Spleen (tissue), 11 donors: ENCODE data around the gene IL17REL. TPM values are rescaled to one million over a fixed set of nuclear protein-coding genes. Genes with fewer than 3 reads are reported as not detected.

ENCODE experiments used
- DNase-seq: peaks from one replicate; pipeline ENCODE4 v3.0.0-alpha.2; 2020
- H3K27ac ChIP-seq, 8 donors: fragments of 200-600 bp; sonication (generic) in 7 of 8; 1 replicate in 4 of 8; 2 replicates in 4 of 8; pipeline versions ENCODE4 v1.5.0 to v1.8.0; 2016 to 2021; ENCODE audit warnings: inconsistent platforms in 4 of 8, mild to moderate bottlenecking in 4 of 8, moderate library complexity in 1 of 8
- H3K27me3 ChIP-seq, 7 donors: fragments of 200-600 bp; sonication (generic) in 6 of 7; replicated peaks in 1 of 7; 1 replicate in 4 of 7; 2 replicates in 3 of 7; pipeline versions ENCODE4 v1.5.0 to v1.8.0; 2016 to 2021; ENCODE audit warnings: inconsistent platforms in 3 of 7, mild to moderate bottlenecking in 1 of 7
- H3K36me3 ChIP-seq, 6 donors: fragments of 200-600 bp; sonication (generic) in 5 of 6; 1 replicate in 4 of 6; 2 replicates in 2 of 6; pipeline versions ENCODE4 v1.5.0 to v1.8.0; 2016 to 2021; ENCODE audit warnings: inconsistent platforms in 2 of 6
- H3K4me1 ChIP-seq, 6 donors: fragments of 200-600 bp; sonication (generic) in 5 of 6; 1 replicate in 3 of 6; 2 replicates in 3 of 6; pipeline versions ENCODE4 v1.5.0 to v1.8.0; 2016 to 2021; ENCODE audit warnings: inconsistent platforms in 3 of 6
- H3K4me3 ChIP-seq, 8 donors: fragments of 200-600 bp; sonication (generic) in 7 of 8; 1 replicate in 4 of 8; 2 replicates in 4 of 8; pipeline versions ENCODE4 v1.5.0 to v1.8.0; 2016 to 2021; ENCODE audit warnings: inconsistent platforms in 4 of 8, mild to moderate bottlenecking in 4 of 8, moderate library complexity in 2 of 8
- H3K9me3 ChIP-seq, 8 donors: fragments of 200-600 bp; sonication (generic) in 7 of 8; 1 replicate in 4 of 8; 2 replicates in 4 of 8; pipeline versions ENCODE4 v1.5.0 to v1.8.0; 2016 to 2021; ENCODE audit warnings: inconsistent platforms in 4 of 8
- CTCF ChIP-seq, 11 experiments: fragments of 200-600 bp in 7 of 11; fragments of 450-650 bp in 4 of 11; sonication (generic) in 4 of 11; IDR thresholded peaks in 8 of 11; conservative IDR thresholded peaks in 3 of 11; 1 replicate in 7 of 11; 2 replicates in 4 of 11; pipeline versions ENCODE4 v1.4.0 to v1.8.0; 2016 to 2021; ENCODE audit warnings: antibody characterized with exemption in 11 of 11, inconsistent platforms in 4 of 11, mild to moderate bottlenecking in 1 of 11
- POLR2A ChIP-seq, 3 donors: fragments of 450-650 bp; IDR thresholded peaks; one replicate each; pipeline ENCODE4 v1.5.1; 2017; ENCODE audit warnings: antibody characterized with exemption in 3 of 3, mild to moderate bottlenecking in 1 of 3
- POLR2AphosphoS5 ChIP-seq, 3 donors: sonication (generic); formaldehyde crosslinking; IDR thresholded peaks; one replicate each; pipeline ENCODE4 v1.5.1; 2017; ENCODE audit warnings: antibody characterized with exemption in 3 of 3
- WGBS, 5 donors: extraction: QIAGEN DNeasy Blood & Tissue Kit in 3 of 5; methylation state at CpG; one replicate each; pipeline versions ENCODE4 v1.1.5 to v1.1.7; 2013 to 2018; 5-methylcytosine and 5-hydroxymethylcytosine counted together
- intact Hi-C: fragments of 100-400 bp; cut with DNase I; formaldehyde crosslinking; loops from one replicate; pipeline ENCODE4 v1.15.0; 2023; ENCODE audit warnings: low total_unique reads
- polyA plus RNA-seq, 3 donors: library from polyadenylated mRNA; stranded (reverse); fragments of 200-250 nt; gene quantifications; one replicate each; pipeline ENCODE4 v1.2.1, GENCODE V29; 2013
- total RNA-seq, 7 donors: library from RNA; depleted of rRNA in 3 of 7; stranded (reverse); fragments of >200 nt in 3 of 7; fragmentation: NEBNext Ultra II Directional in 4 of 7; extraction: Animal tissue kit (Norgen Biotek cat#: 25700) in 4 of 7; gene quantifications; one replicate each; pipeline versions ENCODE4 v1.1.0 to v1.2.1, GENCODE V29; 2016 to 2021
- donor health status: healthy with polysubstance abuse.
- donor health status: DM: no; HTN: no; CAD: no; lungs with moderate emphysema.
- donor health status: DM: no; HTN: no; CAD: no.
- donor health status: Bipolar disorder and iron deficiency.
- donor health status: healthy.
- donor health status: DM: no; HTN: no; CAD: no.
- donor health status: DM: yes; HTN: yes; CAD: no.

Gene IL17REL
- total and polyA plus RNA-seq, 10 donors = 0.21 to 1.9 (median 0.83) TPM

GRCh38 chr22:49966041-49966773 lies 46.4 kb downstream of the IL17REL start:
- WGBS, 5 donors = 65 to 78% (median 70%) methylated on average over 4 to 11 of the region's 11 CpGs
- Histone ChIP-seq H3K9me3 (no peaks in the 10 kb centered on the region), H3K27ac (peak overlapping the region; percentile 72 to 99 (median 97)), H3K4me3 (peak overlapping the region in 3 of 8 donors; percentile 3 to 82 (median 8)), H3K4me1 (peaks cover 59 to 98% (median 87%) of the 10 kb centered on the region in 6 donors), H3K36me3 (peaks cover 2 to 48% (median 32%) of the 10 kb centered on the region in 6 donors), H3K27me3 (peaks cover 0 to under 1% (median 0%) of the 10 kb centered on the region in 7 donors)
- TF ChIP-seq POLR2AphosphoS5 (IDR thresholded peaks at IDR 0.05) (peak in 2 of 3 donors; percentile 27 to 38), POLR2A (IDR thresholded peaks at IDR 0.05) (no peak), CTCF (IDR thresholded peaks at IDR 0.05 in 8 of 11, conservative IDR thresholded peaks at IDR 0.05 in 3 of 11) (no peak)
- DNase-seq = peak; percentile 84
- intact Hi-C loops = no loop called here

- no peak for TF ChIP-seq CTCF (IDR thresholded peaks at IDR 0.05 in 8 of 11, conservative IDR thresholded peaks at IDR 0.05 in 3 of 11)
- TF ChIP-seq POLR2A (IDR thresholded peaks at IDR 0.05) = no peak
- peak; percentile 18 to 61 (median 35) for TF ChIP-seq POLR2AphosphoS5 (IDR thresholded peaks at IDR 0.05)
- peaks cover 53 to 90% (median 78%) of the 10 kb centered on the region in 6 donors for H3K4me1 ChIP-seq
- intact Hi-C loops = no loop called here
Observed at GRCh38 chr22:49965091-49966040, 47.2 kb downstream of the IL17REL start.

GRCh38 chr22:49964136-49965090 lies 48.2 kb downstream of the IL17REL start:
- 58 to 72% (median 61%) methylated on average over 17 to 19 of the region's 19 CpGs for WGBS, 5 donors
- Histone ChIP-seq H3K4me1 (peaks cover 54 to 87% (median 77%) of the 10 kb centered on the region in 6 donors), H3K36me3 (peaks cover 2 to 48% (median 32%) of the 10 kb centered on the region in 6 donors), H3K27me3 (no peaks in the 10 kb centered on the region), H3K4me3 (peak overlapping the region in 7 of 8 donors; percentile 71 to 99 (median 94)), H3K27ac (peak overlapping the region; percentile 27 to 99 (median 97)), H3K9me3 (no peaks in the 10 kb centered on the region)
- intact Hi-C loops = no loop called here
- DNase-seq = peak; percentile 81
- TF ChIP-seq POLR2A (IDR thresholded peaks at IDR 0.05) = no peak
- TF ChIP-seq CTCF (IDR thresholded peaks at IDR 0.05 in 8 of 11, conservative IDR thresholded peaks at IDR 0.05 in 3 of 11) = no peak
- TF ChIP-seq POLR2AphosphoS5 (IDR thresholded peaks at IDR 0.05) = peak; percentile 11 to 48 (median 41)

More at GRCh38 chr22:49965091-49966040, 47.2 kb downstream of the IL17REL start:
- H3K27ac ChIP-seq = peak overlapping the region; percentile 72 to 99 (median 97)
- 79 to 87% (median 80%) methylated on average over 14 to 22 of the region's 22 CpGs for WGBS, 5 donors
- peaks cover 2 to 48% (median 32%) of the 10 kb centered on the region in 6 donors for H3K36me3 ChIP-seq
- no peaks in the 10 kb centered on the region for H3K27me3 ChIP-seq
- H3K9me3 ChIP-seq = no peaks in the 10 kb centered on the region
- peak overlapping the region in 1 of 8 donors; percentile 82 for H3K4me3 ChIP-seq
- DNase-seq = peak; percentile 82
